ENCODE data around the gene ATP9B.

The ATP9B gene

GRCh38 chr18:79420033-79420745 lies 351.0 kb downstream of the ATP9B start:
- no peak for DNase-seq

GRCh38 chr18:79421275-79421857 lies 352.2 kb downstream of the ATP9B start:
- no peak for DNase-seq

GRCh38 chr18:79422022-79422782 lies 353.0 kb downstream of the ATP9B start:
- DNase-seq: no peak

- no peak for DNase-seq
Observed at GRCh38 chr18:79422783-79423165, 353.6 kb downstream of the ATP9B start.

GRCh38 chr18:79423211-79424007 lies 354.2 kb downstream of the ATP9B start:
- DNase-seq: no peak

- no peak for DNase-seq
Observed at GRCh38 chr18:79424008-79424565, 354.9 kb downstream of the ATP9B start.

GRCh38 chr18:79424880-79425568 lies 355.8 kb downstream of the ATP9B start:
- DNase-seq: no peak

GRCh38 chr18:79425569-79425886 lies 356.3 kb downstream of the ATP9B start:
- no peak for DNase-seq

- DNase-seq: no peak
Observed at GRCh38 chr18:79426376-79427300, 357.4 kb downstream of the ATP9B start.

GRCh38 chr18:79427368-79428225 lies 358.4 kb downstream of the ATP9B start:
- no peak for DNase-seq
